HG02870 (cell line): ENCODE data around the gene MYO15A.

Experiments used
- ATAC-seq: cut with Tn5 transposase; IDR thresholded peaks from one replicate; pipeline ENCODE4 v1.9.1; 2021; ENCODE audit warnings: mild to moderate bottlenecking, moderate library complexity; ENCODE audit not compliant: unreplicated experiment

MYO15A gene

DNA sequence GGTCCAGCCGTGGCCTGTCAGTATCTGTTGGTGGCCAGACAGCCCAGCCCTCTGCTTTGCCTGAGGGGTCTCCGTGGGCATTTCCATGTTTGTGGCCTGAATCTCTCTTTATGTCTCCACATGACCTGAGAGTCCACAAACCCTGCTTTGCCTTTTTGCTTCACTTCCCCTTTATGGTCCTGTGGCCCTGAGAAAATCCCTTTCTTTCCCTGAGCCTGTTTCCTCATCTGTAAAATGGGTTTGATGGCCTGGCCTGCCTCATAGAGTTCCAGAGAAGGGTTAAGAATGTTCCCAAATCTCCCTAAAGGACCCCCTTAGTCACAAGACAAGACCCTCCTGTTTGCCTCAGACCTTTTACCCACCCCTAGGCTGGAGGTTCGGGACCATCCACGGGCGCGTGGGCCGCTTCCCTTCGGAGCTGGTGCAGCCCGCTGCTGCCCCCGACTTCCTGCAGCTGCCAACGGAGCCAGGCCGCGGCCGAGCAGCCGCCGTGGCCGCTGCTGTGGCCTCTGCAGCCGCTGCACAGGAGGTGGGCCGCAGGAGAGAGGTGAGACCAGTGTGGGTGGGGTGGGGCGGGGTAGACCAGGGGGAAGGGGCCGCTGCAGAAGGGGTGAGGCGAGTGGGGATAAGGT is 48.9 kb downstream of the MYO15A start:
- no peak for ATAC-seq

DNA sequence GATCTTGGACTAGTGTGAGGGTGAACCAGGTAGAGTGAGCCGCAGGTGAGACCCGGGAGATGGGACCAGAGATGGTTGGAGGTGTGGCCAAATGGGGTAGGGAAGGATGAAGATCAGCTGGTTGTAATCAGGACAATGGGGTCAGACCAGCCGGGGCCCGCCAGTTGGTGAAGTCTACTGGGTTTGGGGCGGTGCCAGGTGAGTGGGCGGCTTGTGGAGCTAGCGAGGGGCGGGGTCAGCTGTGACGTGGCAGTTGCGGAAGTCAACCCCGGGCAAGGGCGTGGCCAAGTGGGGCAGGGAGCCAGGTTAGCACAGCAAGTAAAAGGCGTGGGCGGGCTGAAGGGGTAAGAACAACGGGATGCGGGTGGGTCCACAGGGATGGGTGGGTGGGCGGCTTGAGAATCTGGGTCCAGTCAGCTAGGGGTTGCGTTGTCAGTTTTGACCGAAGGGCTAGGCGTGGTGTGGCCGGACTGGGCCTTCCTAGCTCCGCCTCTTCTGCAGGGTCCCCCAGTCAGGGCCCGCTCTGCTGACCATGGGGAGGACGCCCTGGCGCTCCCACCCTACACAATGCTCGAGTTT is 49.6 kb downstream of the MYO15A start:
- ATAC-seq = peak; percentile 37

DNA sequence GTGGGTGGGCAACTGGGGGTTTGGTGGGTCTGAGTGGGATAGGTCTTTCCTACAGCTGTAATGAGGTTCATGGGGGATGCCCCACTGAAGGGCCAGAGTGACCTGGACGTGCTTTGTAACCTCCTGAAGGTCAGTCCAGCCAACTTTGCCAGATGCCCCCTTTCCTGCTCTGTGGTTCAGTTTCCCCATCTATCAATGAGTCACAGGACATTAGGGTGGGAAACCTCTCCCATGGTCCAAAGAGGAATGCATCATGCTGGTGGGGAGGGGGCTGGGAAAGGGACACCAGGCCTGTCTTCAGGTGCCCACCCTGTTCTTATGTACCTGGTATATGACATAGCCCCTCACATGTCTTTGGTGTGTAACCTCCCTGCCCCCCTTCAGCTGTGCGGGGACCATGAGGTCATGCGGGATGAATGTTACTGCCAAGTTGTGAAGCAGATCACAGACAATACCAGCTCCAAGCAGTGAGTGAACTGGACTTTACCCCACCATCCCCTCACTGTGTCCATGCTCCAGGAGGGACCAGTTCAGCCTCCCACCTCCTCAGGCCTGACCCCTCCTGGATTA is 51.1 kb downstream of the MYO15A start:
- no peak for ATAC-seq

DNA sequence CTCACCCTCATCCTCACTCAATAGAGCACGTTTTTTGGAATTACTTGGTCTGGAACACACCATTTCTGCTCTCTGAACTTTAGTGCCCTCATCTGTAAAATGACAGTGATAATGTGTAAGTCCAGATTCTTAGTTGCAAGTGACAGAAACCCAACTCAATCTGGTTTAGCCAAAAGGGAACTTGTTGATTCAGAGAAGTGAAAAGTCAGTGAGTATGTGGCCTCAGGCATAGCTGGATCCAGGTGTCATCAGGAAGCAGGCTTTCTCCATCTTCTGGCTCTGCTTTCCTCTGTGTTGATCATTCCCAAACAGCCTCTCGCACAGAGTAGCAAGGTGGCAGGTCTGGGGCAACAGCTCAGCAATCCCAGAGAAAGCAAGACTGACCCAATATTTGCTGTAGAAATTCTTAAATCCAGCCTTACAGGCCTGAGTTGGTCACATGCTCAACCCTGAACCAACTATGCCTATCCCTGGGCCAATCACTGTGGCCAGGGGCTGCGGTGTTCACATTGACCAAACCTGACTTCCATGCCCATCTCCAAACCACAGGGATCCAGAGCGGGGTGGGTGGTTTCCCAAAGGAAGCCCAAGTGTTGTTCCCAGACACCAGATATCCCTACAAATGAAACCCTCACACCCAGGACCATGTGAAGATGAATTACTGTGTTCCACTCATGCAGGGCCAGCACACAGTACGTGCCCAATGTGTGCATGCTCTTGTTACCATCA is 51.7 kb downstream of the MYO15A start:
- ATAC-seq = no peak

DNA sequence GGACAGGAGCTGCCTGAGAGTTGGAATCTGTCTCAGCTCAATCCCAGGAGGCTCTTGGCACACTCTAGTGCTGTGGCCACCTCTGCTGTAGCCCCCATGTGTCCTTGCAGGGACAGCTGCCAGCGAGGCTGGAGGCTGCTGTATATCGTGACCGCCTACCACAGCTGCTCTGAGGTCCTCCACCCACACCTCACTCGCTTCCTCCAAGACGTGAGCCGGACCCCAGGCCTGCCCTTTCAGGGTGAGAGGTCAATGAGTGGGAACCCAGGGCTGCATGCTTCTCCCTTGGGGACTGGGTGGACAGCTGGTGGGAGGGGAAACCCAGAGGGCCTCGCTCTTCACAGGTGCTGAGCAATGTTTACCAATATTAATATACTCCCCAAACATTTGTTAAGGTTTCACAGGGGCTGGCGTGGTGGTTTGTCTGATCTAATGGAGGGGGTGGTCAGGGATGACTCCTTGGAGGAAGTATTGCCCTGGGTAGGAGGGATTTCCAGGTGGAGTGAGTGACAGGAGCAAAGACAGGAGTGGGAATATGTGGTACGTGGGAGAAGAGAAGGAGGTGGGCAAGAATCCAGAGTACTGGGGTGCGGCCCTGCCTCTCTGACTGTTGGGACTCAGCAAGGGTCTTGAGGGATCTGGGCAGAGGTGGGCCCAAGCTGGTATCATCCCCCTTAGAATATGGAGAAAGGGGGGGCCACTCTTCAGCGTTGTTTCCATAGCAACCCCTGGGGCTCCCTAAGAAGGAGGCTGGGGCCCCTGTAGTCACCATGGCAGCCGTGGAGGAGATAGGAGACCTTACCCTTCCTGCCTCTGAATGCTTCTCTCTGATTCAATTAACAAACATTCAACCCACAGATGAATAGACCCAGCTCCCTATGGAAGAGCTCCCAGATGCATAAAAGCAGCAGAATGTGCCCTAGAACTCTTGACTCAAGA is 52.9 kb downstream of the MYO15A start:
- ATAC-seq = peak; percentile 50

DNA sequence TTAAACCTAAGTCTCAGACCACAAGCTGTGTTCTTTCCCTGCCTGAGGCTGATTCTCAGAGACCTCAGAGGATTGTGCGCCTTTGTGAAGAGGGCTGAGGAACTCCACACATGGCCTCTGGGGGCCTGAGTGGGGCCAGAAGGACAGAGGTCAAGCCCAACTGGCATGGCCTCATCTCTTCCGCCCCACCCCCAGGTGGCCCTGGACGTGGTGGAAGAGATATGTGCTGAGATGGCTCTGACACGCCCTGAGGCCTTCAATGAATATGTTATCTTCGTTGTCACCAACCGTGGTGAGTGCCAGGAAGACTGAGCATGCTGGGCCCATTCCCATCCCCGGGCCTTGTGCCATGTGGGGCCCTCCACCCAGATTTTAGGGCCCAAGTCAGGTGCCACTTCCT is 55.0 kb downstream of the MYO15A start:
- no peak for ATAC-seq

DNA sequence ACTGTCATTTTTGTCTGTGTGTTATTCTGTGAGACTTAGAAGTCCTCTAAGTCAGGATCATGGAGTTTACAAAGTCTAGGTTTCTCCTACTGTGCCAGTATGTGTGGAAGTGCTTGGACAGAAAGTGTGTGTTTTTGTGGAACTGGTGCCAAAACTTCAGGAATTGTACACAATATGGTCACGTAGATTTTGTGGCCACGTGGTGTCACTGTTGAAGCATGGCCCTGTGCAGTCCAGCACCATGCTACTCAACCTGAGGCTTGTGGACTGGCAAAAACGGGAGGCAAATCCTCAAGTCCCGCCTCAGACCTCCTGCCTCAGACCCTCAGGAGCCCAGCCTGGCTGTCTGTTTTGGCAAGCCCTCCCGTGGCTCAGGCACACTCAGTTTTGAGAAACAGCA is 58.3 kb downstream of the MYO15A start:
- no peak for ATAC-seq

DNA sequence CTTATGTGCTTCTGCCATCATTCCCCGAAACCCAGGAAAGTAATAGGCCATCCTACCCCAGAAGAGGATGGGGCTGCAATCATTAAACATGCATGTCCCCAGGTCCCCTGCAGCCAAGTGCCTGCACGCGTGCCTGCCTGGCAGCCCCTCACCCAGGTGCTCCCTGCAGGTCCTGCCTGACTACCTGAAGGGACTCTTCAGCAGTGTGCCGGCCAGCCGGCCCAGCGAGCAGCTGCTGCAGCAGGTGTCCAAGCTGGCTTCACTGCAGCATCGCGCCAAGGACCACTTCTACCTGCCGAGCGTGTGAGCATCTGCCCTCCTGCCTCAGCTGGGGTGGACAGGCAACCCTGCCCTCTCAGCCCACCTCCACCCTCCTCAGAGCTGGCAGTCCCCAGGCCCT is 58.9 kb downstream of the MYO15A start:
- ATAC-seq = no peak

DNA sequence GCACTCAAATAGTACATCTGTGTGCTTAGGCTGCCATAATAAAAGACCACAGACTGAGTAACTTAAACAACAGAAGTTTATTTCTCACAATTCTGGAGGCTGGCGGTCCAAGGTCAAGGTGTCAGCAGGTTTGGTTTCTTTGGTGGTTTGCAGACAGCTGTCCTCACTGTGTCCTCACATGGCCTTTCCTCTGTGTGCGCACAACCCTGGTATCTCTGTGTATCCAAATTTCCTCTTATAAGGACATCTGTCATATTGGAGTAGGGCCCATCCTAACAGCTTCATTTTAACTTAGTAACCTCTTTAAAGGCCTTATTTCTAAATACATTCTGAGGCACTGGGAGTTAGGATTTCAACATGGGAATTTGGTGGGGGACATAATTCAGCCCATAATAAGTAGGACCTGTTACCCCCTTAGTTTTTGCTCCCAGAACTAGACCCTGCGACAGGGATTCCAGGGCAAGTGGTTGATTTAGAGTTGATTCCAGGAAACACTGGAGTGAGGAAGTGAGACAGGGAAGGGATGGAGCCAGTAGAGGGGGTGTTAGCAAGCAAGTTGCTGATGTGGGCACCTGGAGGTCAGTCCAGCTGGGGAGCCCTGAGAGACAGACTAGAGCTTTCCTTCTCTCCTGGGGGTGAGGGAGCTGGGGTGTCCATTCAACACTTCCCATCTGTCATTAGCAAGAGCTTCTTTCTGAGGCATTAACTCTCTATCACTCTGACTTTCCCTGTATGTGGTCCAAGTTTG is 64.1 kb downstream of the MYO15A start:
- ATAC-seq = no peak

DNA sequence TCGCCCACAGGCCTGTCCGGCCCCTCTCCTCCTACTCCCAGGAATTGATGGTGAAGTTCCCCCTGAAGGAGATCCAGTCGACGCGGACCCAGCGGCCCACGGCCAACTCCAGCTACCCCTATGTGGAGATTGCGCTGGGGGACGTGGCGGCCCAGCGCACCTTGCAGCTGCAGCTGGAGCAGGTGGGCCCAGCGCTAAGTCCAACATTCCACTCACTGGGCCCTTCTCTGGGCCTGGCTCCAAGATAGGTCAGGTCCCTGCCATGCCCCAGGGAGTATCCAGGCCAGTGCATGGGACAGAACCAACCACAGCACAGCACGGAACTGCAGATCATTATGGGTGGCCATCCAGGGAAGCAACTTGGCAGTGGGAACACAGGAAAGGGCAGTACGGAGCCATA is 65.2 kb downstream of the MYO15A start:
- ATAC-seq = no peak

DNA sequence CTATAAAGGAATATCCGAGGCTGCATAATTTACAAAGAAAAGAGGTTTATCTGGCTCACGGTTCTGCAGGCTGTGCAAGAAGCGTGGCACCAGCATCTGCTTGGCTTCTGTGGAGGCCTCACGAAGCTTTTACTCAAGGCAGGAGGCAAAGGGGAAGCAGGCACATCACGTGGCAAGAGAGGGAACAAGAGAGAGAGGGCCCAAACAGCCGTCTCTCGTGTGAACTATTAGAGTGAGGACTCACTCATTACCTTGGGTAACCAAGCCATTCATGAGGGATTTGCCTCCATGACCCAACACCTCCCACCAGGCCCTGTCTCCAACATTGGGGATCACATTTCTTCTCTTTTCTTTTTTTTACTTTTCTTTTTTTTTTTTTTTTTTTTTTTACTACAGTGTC is 67.6 kb downstream of the MYO15A start:
- no peak for ATAC-seq

DNA sequence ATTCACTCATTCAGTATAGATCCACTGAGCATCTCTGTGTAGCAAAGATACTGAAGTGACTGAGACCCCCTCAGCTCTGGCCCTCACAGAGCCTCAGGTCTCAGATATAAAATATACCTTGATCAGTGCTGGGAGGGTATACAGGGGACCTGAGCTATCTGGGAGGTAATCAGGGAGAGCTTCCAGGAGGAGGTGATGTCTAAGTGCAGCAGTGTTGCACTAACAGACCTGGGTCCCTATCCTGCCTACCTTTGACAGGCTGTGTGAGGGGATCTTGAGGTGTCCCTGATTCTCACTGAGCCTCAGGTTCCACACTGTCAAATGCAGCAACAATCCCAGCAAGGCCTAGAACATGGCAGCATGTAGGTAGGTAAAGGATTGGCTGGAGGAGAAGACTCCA is 68.6 kb downstream of the MYO15A start:
- no peak for ATAC-seq

DNA sequence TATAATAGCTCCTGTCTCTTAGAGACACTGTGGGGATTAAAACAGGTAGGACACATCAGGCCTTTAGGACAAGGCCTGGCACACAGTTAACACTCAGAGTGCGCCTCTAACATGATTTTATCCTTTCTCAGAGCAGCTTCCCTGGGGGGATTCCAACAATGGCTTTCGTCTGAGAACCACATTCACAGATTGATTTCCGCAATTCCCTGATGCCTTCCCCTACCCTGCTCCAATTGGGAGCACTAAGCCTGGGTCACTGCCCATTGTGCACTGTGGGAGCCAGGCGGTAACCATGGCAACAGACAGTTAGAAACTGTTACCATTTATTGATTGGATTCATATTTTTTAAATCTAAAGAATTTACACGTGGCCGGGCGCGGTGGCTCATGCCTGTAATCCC is 69.2 kb downstream of the MYO15A start:
- ATAC-seq = no peak

DNA sequence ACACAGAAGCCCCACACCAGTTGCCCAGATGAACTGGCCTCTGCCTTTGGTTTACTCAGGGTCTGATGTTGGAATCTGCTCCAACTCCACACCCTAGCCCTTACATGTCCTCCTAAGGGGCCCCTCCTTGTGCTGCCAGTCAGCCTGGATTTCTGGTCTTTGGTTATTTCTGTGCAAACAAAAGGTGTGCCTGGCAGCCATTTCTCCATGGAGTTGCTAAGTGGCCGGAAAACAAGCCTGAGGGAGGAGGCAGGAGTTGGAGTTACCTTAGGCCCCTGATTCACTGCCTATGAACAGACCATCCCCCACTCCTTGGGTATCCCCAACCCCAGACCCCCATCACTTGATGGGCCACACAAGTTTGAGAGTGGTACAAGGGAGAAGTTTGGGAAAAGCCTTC is 70.6 kb downstream of the MYO15A start:
- no peak for ATAC-seq

DNA sequence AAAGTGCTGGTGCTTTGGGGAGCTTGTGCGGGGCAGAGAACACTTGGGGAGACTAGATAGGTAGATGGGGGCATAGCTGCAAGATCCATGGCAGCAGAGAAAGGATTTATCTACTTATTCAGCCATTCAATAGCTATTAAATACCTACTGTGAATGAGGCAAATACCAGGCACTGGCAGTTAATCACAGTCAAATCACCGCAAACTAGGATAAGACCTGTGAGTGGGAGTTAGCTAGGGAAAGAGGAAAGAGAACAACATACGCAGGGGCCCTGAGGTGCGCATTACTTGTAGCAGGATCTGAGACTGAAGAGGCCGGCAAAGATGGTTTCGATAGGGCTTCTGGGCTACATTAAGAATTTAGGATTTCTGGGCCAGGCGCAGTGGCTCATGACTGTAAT is 71.2 kb downstream of the MYO15A start:
- ATAC-seq = no peak

DNA sequence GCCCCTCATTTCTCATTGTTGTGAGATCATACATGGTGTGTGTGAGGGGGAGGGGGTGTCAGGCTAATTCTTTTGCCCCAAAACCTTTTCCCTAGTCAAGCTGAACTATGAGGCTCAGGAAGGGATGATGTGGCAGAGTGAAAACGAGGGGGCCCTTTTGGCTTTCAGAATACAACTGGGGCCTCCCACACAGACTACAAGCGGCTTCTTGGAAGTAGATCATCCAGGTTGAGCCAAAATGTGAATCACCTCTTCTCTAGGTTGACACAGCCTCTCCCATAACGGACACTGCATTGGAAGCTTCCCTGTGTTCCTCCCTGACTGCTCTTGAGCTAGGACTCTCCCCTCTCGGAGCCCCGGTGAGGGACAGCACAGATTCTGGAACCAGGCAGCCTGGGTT is 72.8 kb downstream of the MYO15A start:
- ATAC-seq = no peak

DNA sequence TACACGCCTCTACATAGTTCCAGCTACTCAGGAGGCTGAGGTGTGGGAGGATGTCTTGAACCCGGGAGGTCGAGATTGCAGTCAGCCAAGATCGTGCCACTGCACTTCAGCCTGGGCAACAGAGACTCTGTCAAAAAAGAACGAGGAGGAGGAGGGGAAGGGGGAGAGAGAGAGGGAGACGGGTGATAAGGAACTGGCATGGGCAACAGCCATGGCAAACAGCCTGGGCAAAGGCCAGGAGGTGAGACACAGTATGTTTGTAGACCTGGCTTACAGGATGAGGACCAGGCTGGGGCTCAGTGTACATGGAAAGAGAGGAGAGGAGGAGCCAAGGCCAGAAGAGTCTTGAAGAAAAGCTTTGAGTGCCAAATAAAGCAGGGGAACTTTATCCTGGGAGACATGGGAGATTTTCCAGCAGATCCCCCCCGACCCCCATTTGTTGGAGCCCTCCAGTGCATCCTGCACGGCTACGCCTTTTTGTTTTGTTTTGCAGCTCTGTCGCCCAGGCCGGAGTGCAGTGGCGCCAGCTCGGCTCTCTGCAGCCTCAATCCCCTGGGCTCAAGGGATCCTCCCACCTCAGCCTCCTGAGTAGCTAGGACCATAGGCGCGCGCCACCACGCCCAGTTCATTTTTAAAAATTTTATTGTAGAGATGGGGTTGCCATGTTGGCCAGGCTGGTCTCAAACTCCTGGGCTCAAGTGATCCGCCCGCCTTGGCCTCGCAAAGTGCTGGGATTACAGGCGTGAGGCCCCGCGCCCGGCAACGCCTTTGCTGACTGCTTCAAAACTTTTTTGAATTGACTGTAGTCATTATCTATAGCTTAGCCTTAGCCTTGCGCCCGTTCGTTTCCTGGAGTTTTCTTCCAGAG is 73.8 kb downstream of the MYO15A start:
- ATAC-seq = no peak

DNA sequence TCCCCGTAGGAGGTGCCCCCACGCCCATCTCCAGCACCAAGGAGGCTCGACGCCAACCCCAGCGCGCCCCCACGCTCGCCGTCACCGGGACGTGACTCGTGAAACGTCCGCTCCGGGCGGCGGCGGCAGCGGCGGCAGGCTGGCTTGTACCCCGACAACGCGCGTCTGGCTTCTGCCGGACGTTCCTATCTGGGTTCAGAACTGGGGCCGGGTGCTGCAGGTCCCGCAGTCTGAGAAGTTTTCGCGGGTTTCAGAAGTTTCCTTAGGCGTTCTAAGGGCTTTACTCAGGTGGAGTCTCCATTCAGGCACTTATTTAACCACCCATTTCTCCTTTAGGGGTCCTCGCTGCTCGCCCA is 74.4 kb downstream of the MYO15A start:
- peak; percentile 33 for ATAC-seq

DNA sequence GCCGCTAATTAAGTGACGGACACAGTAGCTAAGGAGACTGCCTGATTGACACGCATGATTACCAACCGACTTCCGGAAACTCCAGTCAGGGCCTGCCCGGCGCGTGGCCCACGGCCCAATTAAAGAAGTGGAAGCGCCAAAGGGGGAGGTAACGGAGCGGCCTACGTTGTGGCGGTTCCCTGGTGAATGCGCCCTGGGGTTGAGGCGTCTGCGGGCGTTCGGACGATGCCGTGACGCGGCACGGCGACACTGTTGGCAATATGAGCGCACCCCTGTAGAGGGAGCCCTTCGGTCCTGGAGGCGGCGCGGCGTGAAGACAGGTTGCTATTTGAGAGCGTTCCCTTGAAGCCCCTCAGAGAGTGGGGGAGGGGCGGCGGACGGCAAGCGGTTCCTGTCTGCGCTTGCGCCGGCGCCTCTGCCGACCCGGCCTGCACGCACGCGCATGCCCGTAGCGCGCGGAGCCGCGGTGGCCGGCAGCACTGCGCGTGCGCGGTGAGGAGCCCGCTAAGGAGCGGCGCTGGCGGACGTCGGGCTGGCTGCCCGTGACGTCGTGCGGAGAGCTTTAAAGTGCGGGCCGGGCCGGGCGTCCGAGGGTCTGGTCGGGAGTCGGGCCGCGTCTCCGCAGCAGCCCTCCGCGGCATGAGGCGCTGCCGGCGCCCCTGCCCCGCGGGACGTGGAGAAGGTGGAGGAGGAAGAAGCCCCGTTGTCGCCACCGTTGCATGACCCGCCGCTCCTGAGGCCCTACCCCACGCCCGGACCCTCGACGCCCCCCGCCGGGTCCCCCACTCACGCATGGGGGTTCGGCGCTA is 75.0 kb downstream of the MYO15A start, which contains the start of gene ALKBH5:
Gene ALKBH5 (plus strand): TSS at position 495 of the 809 bp plus-strand sequence. CDS start 416 bp downstream, outside the sequence.
- ATAC-seq = peak; percentile 79
